Endothelial cell of umbilical vein (primary cell): Measurements from ENCODE around the gene MYO9B.
"Not testable (repeated sequence)": the region's sequence is repeated elsewhere in the genome, so short reads cannot be mapped to it uniquely, and the experiment has no call there.

Experiments used
- EZH2 ChIP-seq: IDR thresholded peaks from 2 replicates; pipeline ENCODE4 v1.6.1; 2012; ENCODE audit warnings: borderline replicate concordance, low read depth, mild to moderate bottlenecking, moderate library complexity, low read length, inconsistent platforms; ENCODE audit not compliant: severe bottlenecking
- MYC ChIP-seq: IDR thresholded peaks from one replicate; pipeline ENCODE4 v1.6.1; 2011; ENCODE audit warnings: mild to moderate bottlenecking, low read depth, low read length
- POLR2A ChIP-seq: IDR thresholded peaks from 2 replicates; pipeline ENCODE4 v1.6.1; 2012; ENCODE audit warnings: low read depth, mild to moderate bottlenecking, control low read depth, low read length
- POLR2AphosphoS5 ChIP-seq: IDR thresholded peaks from 2 replicates; pipeline ENCODE4 v1.6.1; 2012; ENCODE audit warnings: low read depth, mild to moderate bottlenecking, control low read depth, low read length, moderate library complexity; ENCODE audit not compliant: insufficient read depth
- TF ChIP-seq, protein P1 (sequence below), 2 donors: IDR thresholded peaks; 1 replicate in 1 of 2; 2 replicates in 1 of 2; pipeline ENCODE4 v1.5.1; 2011; ENCODE audit warnings: low read length in 2 of 2, mild to moderate bottlenecking in 2 of 2, moderate library complexity in 2 of 2, control low read depth in 1 of 2, inconsistent platforms in 1 of 2, low read depth in 1 of 2; ENCODE audit not compliant: insufficient read depth in 1 of 2; ENCODE audit errors: extremely low read depth in 1 of 2
- TF ChIP-seq, protein P2 (sequence below): IDR thresholded peaks from 2 replicates; pipeline ENCODE4 v1.6.1; 2011; ENCODE audit not compliant: insufficient read depth, insufficient read length

DNA sequence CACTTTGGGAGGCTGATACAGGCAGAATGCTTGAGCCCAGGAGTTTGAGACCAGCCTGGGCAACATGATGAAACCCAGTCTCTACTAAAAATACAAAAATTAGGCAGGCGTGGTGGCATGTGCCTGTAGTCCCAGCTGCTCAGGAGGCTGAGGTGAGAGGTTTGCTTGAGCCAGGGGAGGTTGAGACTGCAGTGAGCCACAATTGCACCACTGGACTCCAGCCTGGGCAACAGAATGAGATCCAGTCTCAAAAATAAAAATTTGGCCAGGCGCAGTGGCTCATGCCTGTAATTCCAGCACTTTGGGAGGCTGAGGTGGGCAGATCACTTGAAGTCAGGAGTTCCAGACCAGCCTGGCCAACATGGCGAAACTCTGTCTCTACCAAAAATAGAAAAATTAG lies 19.1 kb downstream of the MYO9B start:
- TF ChIP-seq, protein P1, sequence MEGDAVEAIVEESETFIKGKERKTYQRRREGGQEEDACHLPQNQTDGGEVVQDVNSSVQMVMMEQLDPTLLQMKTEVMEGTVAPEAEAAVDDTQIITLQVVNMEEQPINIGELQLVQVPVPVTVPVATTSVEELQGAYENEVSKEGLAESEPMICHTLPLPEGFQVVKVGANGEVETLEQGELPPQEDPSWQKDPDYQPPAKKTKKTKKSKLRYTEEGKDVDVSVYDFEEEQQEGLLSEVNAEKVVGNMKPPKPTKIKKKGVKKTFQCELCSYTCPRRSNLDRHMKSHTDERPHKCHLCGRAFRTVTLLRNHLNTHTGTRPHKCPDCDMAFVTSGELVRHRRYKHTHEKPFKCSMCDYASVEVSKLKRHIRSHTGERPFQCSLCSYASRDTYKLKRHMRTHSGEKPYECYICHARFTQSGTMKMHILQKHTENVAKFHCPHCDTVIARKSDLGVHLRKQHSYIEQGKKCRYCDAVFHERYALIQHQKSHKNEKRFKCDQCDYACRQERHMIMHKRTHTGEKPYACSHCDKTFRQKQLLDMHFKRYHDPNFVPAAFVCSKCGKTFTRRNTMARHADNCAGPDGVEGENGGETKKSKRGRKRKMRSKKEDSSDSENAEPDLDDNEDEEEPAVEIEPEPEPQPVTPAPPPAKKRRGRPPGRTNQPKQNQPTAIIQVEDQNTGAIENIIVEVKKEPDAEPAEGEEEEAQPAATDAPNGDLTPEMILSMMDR (IDR thresholded peaks at IDR 0.05; ENCODE audit: extremely low read depth in 1 of 2, insufficient read depth in 1 of 2, low read depth in 1 of 2, low read length in 2 of 2): not testable (repeated sequence)
- TF ChIP-seq POLR2AphosphoS5, EZH2, POLR2A, MYC: not testable (repeated sequence)
- TF ChIP-seq, protein P2, sequence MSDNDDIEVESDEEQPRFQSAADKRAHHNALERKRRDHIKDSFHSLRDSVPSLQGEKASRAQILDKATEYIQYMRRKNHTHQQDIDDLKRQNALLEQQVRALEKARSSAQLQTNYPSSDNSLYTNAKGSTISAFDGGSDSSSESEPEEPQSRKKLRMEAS: not testable (repeated sequence)
